Motor neuron (in vitro differentiated cells): ENCODE results near the gene WDR91. TPM values are rescaled to one million over a fixed set of nuclear protein-coding genes. Genes with fewer than 3 reads are reported as not detected.

Experiments used
- ATAC-seq, 8 experiments: fragments of 200-7000 bp; cut with Tn5 transposase; replicated peaks in 6 of 8; 2 replicates each; pipeline ENCODE4 v1.8.0; 2021; ENCODE audit warnings: mild to moderate bottlenecking in 8 of 8, moderate library complexity in 8 of 8
- H3K27ac ChIP-seq, 2 donors: fragments of 250-450 bp; sonication (Bioruptor Pico); 2 replicates each; pipeline ENCODE4 v1.9.0; 2021; ENCODE audit warnings: antibody characterized with exemption in 2 of 2, mild to moderate bottlenecking in 2 of 2, moderate library complexity in 1 of 2
- H3K4me1 ChIP-seq, 2 donors: fragments of 250-450 bp; sonication (Bioruptor Pico); replicated peaks in 1 of 2; 2 replicates each; pipeline ENCODE4 v1.6.1; 2021; ENCODE audit warnings: antibody characterized with exemption in 2 of 2, mild to moderate bottlenecking in 2 of 2, moderate library complexity in 1 of 2
- H3K4me3 ChIP-seq, 5 donors: fragments of 250-450 bp; sonication (Bioruptor Pico); 2 replicates each; pipeline ENCODE4 v1.9.0; 2021; ENCODE audit warnings: antibody characterized with exemption in 5 of 5, mild to moderate bottlenecking in 5 of 5, moderate library complexity in 4 of 5
- WGBS, 10 experiments: fragments of 450-650 bp; shearing (Covaris generic); methylation state at CpG; one replicate each; pipeline ENCODE4 v1.0.0; 2022; 5-methylcytosine and 5-hydroxymethylcytosine counted together
- in situ Hi-C, 9 experiments: fragments of 400-800 bp; cut with MboI; loops; one replicate each; pipeline ENCODE4 v1.15.0; 2021; ENCODE audit warnings: low sequenced_read_pairs in 9 of 9, low pct_unique_long_range_greater_than_20kb in 2 of 9; ENCODE audit not compliant: unreplicated experiment in 9 of 9
- total RNA-seq, 8 experiments: library from RNA; unstranded; fragments of 300-600 nt; gene quantifications; 2 replicates each; pipeline versions ENCODE4 v1.2.3 to v1.2.4, GENCODE V29; 2022

WDR91 gene
- total RNA-seq: 10 to 100 TPM in 5 of 8 experiments, 1 to 10 TPM in 3; 6.3 to 19.6 (median 12.3) TPM

DNA sequence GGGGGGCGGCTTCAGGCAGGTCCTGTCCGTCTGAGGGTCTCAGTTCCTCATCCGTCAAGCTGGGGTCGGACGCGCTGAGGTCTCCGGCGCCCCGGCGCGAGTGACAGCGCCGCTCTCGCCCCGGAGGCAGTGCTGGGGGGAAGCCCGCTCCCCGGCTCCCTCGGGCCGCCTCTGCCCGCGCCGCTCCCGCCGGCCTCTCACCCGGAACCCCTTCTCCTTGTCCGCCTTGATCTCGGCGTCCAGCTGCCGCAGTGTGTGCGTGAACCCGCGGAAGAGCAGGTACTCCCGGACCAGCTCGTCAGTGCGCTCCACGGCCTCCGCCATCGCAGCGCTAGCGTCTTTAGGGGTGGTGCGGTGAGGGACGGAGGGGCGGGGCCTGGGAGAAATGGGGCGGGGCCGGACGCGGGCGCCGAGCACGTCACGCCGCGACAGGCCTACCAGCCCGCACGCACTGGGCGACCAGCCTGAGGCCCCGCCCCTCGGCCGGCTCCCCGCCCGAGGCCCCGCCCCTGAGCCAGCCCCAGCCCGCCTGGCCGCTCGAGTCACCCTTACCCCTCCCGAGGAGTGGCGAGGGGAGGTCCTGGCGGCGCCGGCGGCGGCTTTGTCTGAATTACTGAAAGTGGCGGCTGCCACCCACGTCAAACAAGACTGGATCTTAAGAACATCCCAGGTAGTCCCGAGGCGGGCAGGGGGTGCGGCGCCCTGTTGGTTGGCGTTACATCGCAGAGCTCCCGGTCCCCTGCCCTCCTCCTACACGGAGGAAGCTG is at the start of gene WDR91:
WDR91 (minus strand) TSS at position 348 of the 767 bp plus-strand sequence; CDS start at position 324, 24 bp downstream.
- Histone ChIP-seq H3K27ac (peak within 1 kb of the TSS; percentile 74 to 83), H3K4me3 (peak within 1 kb of the TSS; percentile 66 to 78 (median 72)), H3K4me1 (peaks cover 3% of the 10 kb centered on the region in 2 donors)
- peak; percentile 80 to 94 (median 92) for ATAC-seq
- WGBS, 10 experiments: 0% methylated on average over 4 to 5 of the region's 82 CpGs; no CpG with 5 or more reads in 7 of the 10 experiments
- in situ Hi-C loops: no loop called here

DNA sequence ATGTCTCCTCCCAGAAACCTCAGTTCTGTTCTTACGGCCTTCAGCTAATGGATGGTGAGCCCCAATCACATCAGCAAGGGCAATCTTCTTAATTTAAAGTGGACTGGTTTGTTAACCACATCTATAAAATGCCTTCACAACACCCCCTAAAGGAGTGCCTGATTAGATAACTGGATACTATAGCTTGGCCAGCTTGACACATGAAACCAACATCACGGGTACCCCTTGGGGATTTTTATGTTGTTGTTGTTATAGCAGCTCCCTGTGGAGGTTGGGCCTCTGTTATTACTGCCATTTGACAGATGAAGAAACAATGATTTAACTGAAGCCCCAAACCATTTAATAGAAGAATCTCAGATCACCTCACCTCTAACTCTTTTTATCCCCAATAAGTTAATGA is 49.1 kb upstream of the WDR91 start:
- WGBS, 10 experiments: 17 to 100% (median 87%) methylated on average over 1 to 2 of the region's 2 CpGs; no CpG with 5 or more reads in 2 of the 10 experiments
- peaks cover 0 to 2% of the 10 kb centered on the region in 2 donors for H3K4me1 ChIP-seq
- in situ Hi-C loops: no loop called here
- no peak overlapping the region for H3K27ac ChIP-seq
- no peak overlapping the region for H3K4me3 ChIP-seq
- no peak for ATAC-seq

- no peak for ATAC-seq
- peaks cover 0 to 2% of the 10 kb centered on the region in 2 donors for H3K4me1 ChIP-seq
- no peak overlapping the region for H3K4me3 ChIP-seq
- 67 to 100% (median 91%) methylated on average over 1 to 2 of the region's 6 CpGs; no CpG with 5 or more reads in 6 of the 10 experiments for WGBS, 10 experiments
- in situ Hi-C loops: no loop called here
- H3K27ac ChIP-seq: no peak overlapping the region
Measured at GRCh38 chr7:135259702-135260101, 48.4 kb upstream of the WDR91 start.

GRCh38 chr7:135258585-135258984 is 47.3 kb upstream of the WDR91 start:
- in situ Hi-C loops: no loop called here
- Histone ChIP-seq H3K4me3 (no peak overlapping the region), H3K27ac (no peak overlapping the region), H3K4me1 (peaks cover 0 to 2% of the 10 kb centered on the region in 2 donors)
- 0 to 100% (median 60%) methylated on average over 1 to 2 of the region's 3 CpGs; no CpG with 5 or more reads in 5 of the 10 experiments for WGBS, 10 experiments
- ATAC-seq: no peak

DNA sequence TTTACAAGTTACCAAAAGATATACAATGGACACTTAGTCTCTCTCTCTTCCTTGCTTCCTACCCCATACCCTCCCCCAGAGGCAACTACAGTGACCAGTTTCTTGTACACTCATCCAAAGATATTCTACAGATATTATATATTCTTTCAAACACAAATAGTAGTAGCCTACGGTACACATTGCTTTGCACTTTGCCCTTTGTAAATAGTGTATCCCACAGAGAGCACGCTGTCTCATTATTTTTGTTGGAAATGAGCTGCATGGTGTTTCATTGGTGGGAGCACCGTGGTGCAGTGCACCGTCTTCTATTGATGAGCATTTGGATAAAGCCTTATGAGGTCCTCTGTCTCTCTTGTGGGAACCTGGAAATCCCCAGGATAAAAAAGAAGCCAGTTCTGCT is 46.5 kb upstream of the WDR91 start:
- no peak for ATAC-seq
- no peak overlapping the region for H3K4me3 ChIP-seq
- in situ Hi-C loops: no loop called here
- WGBS, 10 experiments: 40 to 100% (median 78%) methylated on average over 1 to 4 of the region's 4 CpGs; no CpG with 5 or more reads in 3 of the 10 experiments
- H3K27ac ChIP-seq: no peak overlapping the region
- H3K4me1 ChIP-seq: peaks cover 0 to 2% of the 10 kb centered on the region in 2 donors

DNA sequence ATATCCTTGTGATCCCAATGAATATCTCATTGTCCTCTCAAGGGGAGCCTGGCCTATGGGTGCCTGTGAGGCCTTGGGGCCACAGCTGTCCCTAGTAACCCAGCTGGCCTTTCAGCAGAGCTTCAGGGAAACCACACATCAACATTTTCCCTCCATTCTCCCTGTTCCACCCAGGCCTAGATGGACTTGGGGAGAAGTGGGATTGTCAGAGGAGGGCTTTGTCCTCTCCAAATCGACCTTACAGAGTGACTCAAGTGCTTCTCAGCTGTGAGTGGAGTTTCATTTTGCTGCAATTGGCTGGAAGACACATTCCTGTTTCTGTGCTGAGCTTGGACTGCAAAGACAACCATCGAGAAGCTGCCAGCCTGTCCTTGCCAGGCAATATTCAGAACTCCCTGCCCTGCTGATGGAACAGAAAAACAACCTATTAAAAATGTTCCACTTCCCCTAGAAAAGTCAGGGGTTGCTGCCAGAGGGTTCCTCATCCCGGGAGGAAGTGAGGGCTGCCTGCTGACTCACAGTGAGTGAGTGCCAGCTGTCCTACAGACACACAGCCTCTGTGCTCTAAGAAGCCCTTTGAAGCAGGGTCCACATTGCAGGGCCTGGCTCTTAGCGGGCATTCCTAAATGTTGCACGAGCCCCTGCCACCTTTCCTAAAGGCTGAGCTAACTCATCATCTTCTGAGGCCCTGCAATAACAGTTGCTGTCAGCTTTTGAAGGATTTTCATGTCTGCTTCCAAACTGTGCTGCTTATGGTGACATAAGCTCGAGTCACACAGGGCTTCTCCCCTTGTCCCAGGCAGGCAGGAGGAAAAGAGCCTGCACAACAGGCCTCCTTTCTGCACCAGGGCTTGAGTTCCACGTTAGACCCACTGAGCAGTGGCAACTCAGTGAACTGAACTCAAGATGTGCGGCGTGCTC is 42.8 kb upstream of the WDR91 start:
- H3K4me1 ChIP-seq: no peaks in the 10 kb centered on the region
- H3K27ac ChIP-seq: no peak overlapping the region
- WGBS, 10 experiments: 0 to 50% (median 30%) methylated on average over 2 to 4 of the region's 9 CpGs; no CpG with 5 or more reads in 6 of the 10 experiments
- no peak overlapping the region for H3K4me3 ChIP-seq
- in situ Hi-C loops: no loop called here
- peak; percentile 30 to 85 (median 58) for ATAC-seq

- 73 to 100% (median 85%) methylated on average over 1 to 3 of the region's 4 CpGs; no CpG with 5 or more reads in 2 of the 10 experiments for WGBS, 10 experiments
- no peak overlapping the region for H3K4me3 ChIP-seq
- in situ Hi-C loops: no loop called here
- H3K27ac ChIP-seq: no peak overlapping the region
- ATAC-seq: peak in 2 of 8 experiments; percentile 6 to 67
- H3K4me1 ChIP-seq: no peaks in the 10 kb centered on the region
Measured at GRCh38 chr7:135251496-135252391, 40.4 kb upstream of the WDR91 start.

GRCh38 chr7:135248546-135248945 is 37.2 kb upstream of the WDR91 start:
- ATAC-seq: peak in 3 of 8 experiments; percentile 30 to 96 (median 88)
- in situ Hi-C loops: no loop called here
- H3K27ac ChIP-seq: no peak overlapping the region
- no peaks in the 10 kb centered on the region for H3K4me1 ChIP-seq
- H3K4me3 ChIP-seq: no peak overlapping the region
- 40 to 100% (median 67%) methylated on average over 1 to 3 of the region's 3 CpGs; no CpG with 5 or more reads in 5 of the 10 experiments for WGBS, 10 experiments

- no peak for ATAC-seq
- no peak overlapping the region for H3K4me3 ChIP-seq
- in situ Hi-C loops: no loop called here
- no peak overlapping the region for H3K27ac ChIP-seq
- H3K4me1 ChIP-seq: no peaks in the 10 kb centered on the region
- 62 to 100% (median 89%) methylated on average over 1 to 18 of the region's 22 CpGs; no CpG with 5 or more reads in 1 of the 10 experiments for WGBS, 10 experiments
Measured at GRCh38 chr7:135247746-135248471, 36.6 kb upstream of the WDR91 start.

DNA sequence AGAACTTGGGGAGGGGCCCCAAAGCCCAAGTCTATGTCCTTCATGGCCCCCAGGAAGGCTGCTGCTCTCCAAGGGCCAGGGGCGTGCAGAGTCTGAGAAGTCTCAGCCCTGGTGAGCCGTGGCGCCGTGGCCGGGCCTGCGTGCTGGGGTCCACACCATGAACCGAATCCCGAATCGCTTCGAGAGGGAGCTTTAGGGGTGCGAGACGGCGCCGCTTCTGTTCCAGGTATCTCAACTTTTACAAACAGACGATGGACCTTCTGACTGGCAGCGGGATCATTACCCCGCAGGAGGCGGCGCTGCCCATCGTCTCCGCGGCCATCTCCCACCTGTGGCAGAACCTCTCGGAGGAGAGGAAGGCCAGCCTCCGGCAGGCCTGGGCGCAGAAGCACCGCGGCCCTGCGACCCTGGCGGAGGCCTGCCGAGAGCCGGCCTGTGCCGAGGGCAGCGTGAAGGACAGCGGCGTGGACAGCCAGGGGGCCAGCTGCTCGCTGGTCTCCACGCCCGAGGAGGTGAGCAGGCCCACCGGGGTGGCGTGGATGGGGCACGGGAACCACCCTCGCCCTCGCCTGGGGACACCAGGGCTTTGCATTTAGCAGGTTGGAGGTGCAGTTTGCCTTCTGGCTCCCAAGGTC is 35.0 kb upstream of the WDR91 start:
- no peak for ATAC-seq
- WGBS, 10 experiments: 90 to 100% (median 93%) methylated on average over 2 to 11 of the region's 43 CpGs; no CpG with 5 or more reads in 7 of the 10 experiments

More for the DNA sequence above, 35.0 kb upstream of the WDR91 start:
- no peak overlapping the region for H3K4me3 ChIP-seq
- no peak overlapping the region for H3K27ac ChIP-seq
- in situ Hi-C loops: no loop called here
- no peaks in the 10 kb centered on the region for H3K4me1 ChIP-seq
